SHP77 (cell line): ENCODE results near the gene MYLK4.
A peak's percentile ranks its signal among the peaks of the same experiment; 100 is the strongest.
"Not testable (repeated sequence)": the region's sequence is repeated elsewhere in the genome, so short reads cannot be mapped to it uniquely, and the experiment has no call there.

Source experiments
- DNase-seq, 2 experiments: peaks; one replicate each; lab custom pipeline; 2025; lab: John Stamatoyannopoulos, UW

The MYLK4 gene

DNA sequence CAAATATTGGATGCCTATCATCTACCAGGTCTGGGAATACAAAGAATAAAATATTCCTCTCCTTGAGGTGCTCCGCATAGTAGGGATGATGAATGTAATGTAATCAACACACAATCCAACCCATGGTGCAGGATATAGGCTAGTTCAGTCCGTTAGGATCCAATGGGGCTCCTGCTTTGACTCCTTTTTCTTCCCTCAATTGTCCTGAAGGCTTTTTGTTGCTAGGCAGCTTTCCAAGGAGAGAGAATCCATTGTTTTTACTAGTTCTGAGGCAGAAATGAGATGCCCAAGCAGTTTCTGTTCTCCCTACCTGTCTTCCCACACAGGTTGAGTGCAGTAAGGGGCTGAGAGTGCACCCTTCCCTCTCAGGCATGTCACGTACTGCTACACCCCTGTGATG lies 26.5 kb upstream of the MYLK4 start:
- no peak for DNase-seq

DNA sequence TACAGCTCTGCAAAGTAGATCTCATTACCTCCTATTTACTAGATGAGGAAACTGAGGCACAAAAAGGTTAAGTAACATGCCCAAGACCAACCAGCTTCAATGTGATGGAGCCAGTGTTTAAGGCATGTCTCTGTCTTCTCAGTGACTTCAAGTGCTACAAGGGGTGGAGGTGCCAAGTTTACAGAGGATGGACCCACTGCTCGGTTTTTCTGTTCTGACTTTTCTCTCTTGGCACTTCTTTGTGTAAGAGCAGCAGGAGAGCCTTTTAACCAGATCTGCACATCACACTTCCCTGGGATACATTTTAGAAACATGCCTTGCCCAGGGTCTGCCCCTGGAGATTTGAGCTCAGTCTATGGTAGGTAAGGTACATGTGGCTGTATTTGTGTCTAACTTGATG lies 24.3 kb upstream of the MYLK4 start:
- DNase-seq = no peak

DNA sequence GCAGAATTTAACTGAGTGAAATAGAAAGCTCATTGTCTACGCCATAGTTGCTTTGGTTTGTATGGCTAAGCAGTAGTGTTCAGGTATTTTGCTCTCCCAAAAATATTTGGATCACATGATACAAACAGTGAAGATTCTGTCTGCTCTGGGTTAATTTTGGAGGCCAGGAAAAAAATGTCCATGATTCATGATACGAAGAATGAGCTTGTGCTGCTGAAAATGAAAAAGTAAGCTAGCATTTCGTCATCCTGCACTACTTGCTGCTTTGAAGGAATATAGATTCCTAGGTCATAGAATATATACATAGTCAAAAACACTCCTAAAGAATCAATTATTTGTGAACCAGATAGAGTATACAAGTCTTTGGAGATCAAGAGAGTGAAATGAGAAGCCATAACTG lies 22.7 kb upstream of the MYLK4 start:
- no peak for DNase-seq

- no peak for DNase-seq
Measured at GRCh38 chr6:2772840-2773239, 22.1 kb upstream of the MYLK4 start.

DNA sequence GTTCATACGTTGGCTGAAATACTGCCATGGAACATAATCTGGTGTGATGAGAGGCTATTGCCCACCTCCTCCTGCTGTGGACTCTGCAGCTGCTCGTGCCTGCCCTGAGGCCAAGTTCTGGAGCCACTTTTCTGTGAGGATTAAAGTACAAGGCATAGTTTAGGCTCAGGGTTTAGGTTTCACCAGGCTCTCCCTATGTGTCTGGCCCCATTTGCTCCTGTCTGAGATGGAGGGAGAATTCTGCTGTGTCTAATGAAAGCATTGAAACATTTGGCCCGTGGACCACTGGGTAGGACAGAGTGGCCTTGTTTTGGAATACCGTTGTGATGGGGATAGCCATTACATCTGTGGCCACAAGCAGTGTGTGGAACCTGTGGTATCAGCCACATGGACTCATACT lies 20.4 kb upstream of the MYLK4 start:
- DNase-seq = no peak

DNA sequence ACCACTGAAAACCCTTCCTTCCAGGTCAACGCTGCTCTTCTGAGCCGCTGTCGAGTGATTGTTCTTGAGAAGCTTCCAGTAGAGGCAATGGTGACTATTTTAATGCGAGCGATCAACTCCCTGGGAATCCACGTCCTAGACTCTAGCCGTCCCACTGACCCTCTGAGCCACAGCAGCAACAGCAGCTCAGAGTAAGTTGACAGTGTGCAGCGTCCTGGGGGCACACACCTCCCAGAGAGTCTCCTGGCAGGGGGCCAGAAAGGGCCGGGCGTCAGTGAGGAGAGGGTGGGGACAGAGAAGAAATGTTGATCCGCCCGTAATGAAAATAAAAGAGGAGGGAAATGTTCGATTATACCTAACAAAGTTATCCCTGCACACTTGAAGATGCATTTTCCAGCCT lies 19.4 kb upstream of the MYLK4 start:
- no peak for DNase-seq

DNA sequence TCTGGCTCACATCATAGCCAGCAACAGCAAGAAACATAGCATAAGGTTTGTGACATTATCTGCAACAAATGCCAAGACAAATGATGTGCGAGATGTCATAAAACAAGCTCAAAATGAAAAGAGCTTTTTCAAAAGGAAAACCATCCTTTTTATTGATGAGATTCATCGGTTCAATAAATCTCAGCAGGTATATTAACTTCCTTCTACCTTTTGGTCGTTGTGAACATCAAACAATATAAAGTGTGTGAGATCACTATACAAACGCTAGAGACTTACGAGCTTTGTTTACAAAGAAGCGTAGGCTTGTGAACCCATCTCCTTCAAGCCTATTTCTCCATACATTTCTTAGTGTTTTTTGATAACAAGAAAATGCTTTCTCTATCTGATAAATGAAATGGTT lies 18.0 kb upstream of the MYLK4 start:
- DNase-seq = no peak

- DNase-seq = no peak
Measured at GRCh38 chr6:2767657-2768524, 17.2 kb upstream of the MYLK4 start.

GRCh38 chr6:2766767-2767656 lies 16.3 kb upstream of the MYLK4 start:
- no peak for DNase-seq

DNA sequence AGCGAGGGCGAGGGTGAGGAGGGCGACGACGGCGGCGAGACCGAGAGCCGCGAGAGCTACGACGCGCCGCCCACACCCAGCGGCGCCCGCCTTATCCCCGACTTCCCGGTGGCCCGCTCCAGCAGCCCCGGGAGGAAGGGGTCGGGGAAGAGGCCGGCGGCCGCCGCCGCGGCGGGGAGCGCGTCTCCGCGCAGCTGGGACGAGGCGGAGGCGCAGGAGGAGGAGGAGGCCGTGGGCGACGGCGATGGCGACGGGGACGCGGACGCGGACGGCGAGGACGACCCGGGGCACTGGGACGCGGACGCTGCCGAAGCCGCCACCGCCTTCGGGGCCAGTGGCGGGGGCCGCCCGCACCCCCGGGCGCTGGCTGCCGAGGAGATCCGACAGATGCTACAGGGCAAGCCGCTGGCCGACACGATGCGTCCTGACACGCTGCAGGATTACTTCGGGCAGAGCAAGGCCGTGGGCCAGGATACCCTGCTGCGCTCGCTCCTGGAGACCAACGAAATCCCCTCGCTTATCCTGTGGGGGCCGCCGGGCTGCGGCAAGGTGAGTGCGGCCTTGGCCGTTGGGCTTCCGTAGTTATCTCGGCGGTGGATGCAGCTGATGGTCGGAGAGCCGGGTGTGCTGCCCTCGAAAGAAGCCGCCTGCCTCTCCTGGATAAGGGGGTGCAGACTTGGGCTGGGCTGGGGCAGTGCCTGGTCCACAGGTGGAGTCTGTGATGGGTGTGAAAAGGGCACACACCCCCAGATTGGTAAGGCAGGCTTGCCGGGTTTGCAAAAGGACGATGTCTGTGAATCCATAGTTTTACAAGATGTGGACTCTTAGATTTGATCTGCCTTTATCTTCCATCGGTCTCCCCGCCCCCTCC lies 15.4 kb upstream of the MYLK4 start:
- DNase-seq = peak; percentile 27 to 38

DNA sequence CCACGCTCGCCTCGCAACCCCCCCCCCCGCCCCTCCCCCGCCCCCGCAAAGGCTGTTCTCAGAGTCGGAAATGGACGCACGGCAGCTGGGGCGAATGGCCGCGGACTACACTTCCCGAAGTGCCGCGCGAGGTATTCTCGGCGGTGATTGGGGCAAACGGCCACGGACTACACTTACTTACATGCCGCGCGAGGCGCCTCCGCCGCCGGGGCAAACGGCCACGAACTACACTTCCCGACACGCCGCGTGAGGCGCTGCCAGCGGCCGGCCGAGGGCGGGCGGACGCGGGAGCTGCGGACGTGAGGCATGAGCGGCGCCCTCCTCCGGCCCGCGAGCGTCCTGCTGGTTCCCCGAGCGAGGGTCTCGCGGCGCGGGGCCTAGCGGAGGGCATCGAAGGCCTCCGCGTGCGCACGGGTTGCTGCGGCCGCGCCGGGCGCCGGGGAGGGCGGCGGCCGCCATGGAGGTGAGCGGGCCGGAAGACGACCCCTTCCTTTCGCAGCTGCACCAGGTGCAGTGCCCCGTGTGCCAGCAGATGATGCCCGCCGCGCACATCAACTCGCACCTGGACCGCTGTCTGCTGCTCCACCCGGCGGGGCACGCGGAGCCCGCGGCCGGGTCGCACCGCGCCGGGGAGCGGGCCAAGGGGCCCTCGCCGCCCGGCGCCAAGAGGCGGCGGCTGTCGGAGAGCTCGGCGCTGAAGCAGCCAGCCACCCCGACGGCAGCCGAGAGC lies 14.6 kb upstream of the MYLK4 start, which contains the start of gene WRNIP1:
Gene WRNIP1, plus strand, starts transcription at position 228 of the 730 bp plus-strand sequence. Its CDS starts 230 bp downstream, at position 458.
- peak; percentile 97 to 99 for DNase-seq

GRCh38 chr6:2764610-2765165 lies 14.0 kb upstream of the MYLK4 start:
- peak; percentile 44 to 80 for DNase-seq

DNA sequence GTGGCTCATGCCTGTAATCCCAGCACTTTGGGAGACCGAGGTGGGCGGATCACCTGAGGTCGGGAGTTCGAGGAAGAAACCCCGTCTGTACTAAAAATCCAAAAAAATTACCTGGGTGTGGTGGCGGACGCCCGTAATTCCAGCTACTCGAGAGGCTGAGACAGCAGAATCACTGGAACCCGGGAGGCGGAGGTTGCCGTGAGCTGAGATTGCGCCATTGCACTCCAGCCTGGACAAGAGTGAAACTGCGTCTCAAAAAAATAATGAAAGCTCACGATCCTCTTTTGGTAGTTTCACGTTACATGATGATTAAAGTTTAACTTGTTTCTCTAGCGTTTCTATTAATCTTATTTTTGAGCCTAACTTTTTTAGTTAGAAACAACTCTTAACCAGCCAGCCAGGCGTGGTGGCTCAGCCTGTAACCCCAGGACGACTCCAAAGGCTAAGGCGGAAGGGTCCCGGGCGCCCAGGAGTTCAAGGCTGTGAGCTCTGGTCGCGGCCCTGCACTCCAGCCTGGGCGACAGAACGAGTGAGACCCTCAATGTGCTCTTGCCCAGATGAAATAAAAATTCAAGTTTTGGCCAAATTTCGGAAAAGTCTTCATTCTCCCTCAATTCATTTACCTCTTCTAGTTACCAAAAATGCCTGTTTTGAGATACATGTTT lies 13.3 kb upstream of the MYLK4 start:
- DNase-seq = peak in 1 of 2 experiments; percentile 42

DNA sequence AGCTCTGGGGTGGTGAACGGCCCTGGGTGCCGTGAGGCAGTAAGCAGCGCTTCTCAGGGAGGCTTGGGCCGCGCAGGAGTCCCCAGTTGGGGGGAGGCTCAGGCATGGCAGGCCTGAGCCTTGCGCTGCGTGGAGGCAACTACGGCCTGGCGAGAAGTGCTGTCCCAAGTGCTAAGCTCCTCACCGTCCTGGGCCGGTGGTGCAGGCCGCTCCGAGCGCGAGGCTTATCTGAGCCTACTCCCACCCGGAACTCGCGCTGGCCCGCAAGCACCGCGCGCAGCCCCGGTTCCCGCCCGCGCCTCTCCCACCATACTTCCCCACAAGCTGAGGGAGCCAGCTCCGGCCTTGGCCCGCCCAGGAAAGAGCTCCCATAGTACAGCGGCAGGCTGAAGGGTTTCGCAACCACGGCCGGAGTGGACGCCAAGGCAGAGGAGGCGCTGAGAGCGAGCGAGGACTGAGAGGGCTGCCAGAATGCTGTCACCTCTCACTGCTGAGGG lies 12.7 kb upstream of the MYLK4 start:
- no peak for DNase-seq

- not testable (repeated sequence) for DNase-seq
Measured at GRCh38 chr6:2762868-2763267, 12.1 kb upstream of the MYLK4 start.

DNA sequence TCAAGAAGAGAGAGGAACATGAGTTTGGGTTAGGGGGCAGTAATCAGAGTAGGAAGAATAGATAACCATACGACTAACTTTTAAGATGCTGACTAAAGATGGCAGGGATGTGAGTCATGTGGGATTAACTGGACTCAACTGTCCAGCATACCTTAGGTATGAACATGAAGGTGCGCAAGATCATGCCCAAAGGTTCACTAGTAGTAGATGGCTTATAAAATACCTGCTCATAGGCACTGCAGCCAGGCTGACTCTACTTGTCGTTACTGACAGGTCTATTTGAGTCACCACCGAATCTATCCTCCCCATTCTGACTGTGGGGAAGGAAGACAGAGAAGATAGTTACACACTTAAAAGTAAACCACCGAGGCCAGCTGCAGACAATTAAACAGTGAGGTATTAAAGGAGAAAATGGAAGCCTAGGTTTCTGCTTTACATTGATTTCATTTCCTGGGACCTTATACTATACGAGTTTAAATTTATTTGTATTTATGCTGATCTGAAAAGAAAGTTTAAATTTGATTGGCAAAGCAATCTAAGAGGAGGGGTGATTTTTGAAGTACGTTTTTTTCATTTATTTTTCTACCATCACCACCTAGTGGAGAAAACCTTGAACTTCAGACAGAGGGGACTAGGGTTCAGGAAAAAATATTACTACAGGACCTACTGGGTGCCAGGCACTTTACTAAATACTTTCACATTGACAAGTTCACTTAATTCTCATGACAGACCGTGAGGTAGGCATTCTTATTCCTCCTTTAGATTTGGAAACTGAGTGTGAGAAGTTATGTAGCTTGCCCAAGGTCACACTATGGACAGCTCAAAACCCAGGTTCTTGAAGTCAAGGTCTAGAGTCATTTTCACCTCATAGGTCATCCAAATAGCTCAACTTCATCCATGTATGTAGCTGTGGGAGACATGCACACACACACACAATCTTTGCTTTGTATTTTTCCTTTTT lies 10.4 kb upstream of the MYLK4 start:
- DNase-seq = no peak

DNA sequence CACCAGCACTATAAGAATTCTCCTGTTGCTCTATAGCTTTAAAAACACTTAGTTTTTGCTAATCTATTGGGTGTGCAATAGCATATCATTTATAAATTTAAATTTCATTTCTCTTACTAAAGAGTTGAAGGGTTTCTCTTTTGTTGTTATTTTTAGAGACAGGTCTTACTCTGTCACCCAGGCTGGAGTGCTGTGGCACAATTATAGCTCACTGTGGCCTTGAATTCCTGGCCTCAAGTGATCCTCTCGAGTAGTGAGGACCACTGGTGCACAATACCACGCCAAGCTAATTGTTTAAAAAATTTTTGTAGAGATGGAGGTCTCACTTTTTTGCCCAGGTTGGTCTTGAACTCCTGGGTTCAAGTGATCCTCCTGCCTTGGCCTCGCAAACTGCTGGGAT lies 8.3 kb upstream of the MYLK4 start:
- DNase-seq = no peak

DNA sequence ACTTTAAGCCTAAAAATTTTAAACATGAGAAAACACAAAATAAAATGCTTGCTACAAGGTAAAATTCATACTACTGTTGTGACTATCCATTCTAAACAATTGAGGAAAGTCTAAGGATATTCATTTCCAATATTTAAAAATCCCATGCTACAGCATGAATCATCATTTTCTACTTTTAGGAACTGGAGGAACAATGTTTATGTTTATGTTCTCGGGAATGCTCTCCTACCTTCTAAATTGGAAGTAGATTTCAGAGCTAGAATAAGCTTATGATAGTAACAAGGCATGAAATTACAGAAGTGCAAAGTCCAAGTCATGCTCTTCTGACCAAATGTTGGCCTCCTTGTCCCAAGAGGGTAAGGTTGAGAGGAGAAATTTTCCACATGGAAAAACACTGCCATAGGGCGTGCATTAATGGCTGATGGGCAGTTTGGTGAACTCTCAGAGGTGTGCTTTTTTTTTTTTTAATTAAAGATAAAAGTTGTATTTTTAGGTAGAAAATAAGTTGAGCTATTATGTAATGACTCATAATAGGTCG lies 6.0 kb upstream of the MYLK4 start:
- no peak for DNase-seq

DNA sequence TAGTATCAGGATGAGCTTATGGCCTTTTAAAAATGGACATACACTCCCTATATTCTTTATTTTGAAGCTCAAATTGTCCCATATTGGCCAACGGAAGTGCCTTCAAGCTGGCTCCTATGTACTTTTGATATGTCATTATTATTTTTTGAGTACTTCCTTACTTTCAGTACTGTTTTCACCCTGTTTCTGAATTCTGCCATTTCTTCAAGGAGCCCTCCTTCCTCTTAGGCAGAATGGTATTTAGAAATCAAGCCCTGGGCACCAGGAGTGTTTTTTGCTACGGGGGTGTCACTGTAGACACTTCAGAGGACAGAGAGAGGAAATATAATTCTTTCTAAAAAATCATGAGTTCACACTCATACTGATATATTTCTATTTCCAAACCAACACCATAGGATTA lies 5.5 kb upstream of the MYLK4 start:
- no peak for DNase-seq
